ENCODE results near the gene LAMA2.
"Not testable (repeated sequence)": the region's sequence is repeated elsewhere in the genome, so short reads cannot be mapped to it uniquely, and the experiment has no call there.

LAMA2 gene

GRCh38 chr6:129146902-129147301, 264.0 kb downstream of the LAMA2 start:
- H3K4me3 ChIP-seq (ENCODE audit: low read depth, low read length), result no peak overlapping the region
- DNase-seq (ENCODE audit: low read depth), result no peak
- TF ChIP-seq, protein P1, sequence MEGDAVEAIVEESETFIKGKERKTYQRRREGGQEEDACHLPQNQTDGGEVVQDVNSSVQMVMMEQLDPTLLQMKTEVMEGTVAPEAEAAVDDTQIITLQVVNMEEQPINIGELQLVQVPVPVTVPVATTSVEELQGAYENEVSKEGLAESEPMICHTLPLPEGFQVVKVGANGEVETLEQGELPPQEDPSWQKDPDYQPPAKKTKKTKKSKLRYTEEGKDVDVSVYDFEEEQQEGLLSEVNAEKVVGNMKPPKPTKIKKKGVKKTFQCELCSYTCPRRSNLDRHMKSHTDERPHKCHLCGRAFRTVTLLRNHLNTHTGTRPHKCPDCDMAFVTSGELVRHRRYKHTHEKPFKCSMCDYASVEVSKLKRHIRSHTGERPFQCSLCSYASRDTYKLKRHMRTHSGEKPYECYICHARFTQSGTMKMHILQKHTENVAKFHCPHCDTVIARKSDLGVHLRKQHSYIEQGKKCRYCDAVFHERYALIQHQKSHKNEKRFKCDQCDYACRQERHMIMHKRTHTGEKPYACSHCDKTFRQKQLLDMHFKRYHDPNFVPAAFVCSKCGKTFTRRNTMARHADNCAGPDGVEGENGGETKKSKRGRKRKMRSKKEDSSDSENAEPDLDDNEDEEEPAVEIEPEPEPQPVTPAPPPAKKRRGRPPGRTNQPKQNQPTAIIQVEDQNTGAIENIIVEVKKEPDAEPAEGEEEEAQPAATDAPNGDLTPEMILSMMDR (conservative IDR thresholded peaks at IDR 0.05; ENCODE audit: low read depth, low read length), result no peak

DNA sequence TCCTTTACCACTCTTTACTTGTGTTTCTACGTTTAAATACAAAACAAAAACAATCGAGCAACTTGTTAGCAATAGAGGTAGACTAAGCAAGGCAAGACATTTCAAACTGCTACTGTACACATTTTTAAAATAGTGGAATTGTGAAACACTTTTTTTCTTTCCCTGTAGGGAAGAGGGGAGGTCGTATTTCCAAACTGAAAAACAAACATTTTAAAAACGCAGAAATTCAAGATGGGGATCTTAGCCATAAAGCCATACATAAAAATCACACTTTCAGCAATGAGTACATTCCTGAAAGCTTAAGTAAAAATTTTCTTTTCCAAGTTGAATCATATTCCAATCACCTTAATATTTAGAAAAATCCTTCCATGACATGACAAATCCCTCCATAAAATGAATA, 267.6 kb downstream of the LAMA2 start:
- no peak for DNase-seq (ENCODE audit: low read depth)
- H3K4me3 ChIP-seq (ENCODE audit: low read depth, low read length), result no peak overlapping the region
- TF ChIP-seq, protein P1 (conservative IDR thresholded peaks at IDR 0.05; ENCODE audit: low read depth, low read length), result no peak

GRCh38 chr6:129153257-129153656, 270.3 kb downstream of the LAMA2 start:
- TF ChIP-seq, protein P1 (conservative IDR thresholded peaks at IDR 0.05; ENCODE audit: low read depth, low read length), result no peak
- DNase-seq (ENCODE audit: low read depth), result no peak
- no peak overlapping the region for H3K4me3 ChIP-seq (ENCODE audit: low read depth, low read length)

GRCh38 chr6:129159242-129159641, 276.3 kb downstream of the LAMA2 start:
- DNase-seq (ENCODE audit: low read depth); H3K4me3 ChIP-seq (ENCODE audit: low read depth, low read length): not testable (repeated sequence)

DNA sequence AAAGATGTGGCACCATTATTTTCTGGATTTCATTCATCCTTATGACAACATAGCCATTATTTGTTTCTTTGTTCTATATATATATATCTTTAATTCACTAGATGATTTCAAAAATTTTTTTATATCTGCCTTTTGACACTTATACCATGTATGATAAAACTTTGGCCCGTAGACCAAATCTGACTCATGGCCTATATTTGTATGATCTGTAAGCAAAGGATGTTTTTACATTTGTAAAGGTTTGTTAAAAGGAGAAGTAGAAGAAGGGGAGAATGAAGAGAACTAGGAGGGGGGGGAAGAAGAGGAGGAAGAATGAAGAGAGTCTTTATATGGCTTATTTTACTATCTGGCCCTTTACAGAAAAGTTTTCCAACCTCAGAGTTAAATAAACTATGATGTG, 279.7 kb downstream of the LAMA2 start:
- TF ChIP-seq, protein P1 (conservative IDR thresholded peaks at IDR 0.05; ENCODE audit: low read depth, low read length), result no peak
- DNase-seq (ENCODE audit: low read depth), result no peak

GRCh38 chr6:129163551-129163950, 280.6 kb downstream of the LAMA2 start:
- no peak for DNase-seq (ENCODE audit: low read depth)
- H3K4me3 ChIP-seq (ENCODE audit: low read depth, low read length), result no peak overlapping the region
- TF ChIP-seq, protein P1 (conservative IDR thresholded peaks at IDR 0.05; ENCODE audit: low read depth, low read length), result no peak

More for the DNA sequence above, 279.7 kb downstream of the LAMA2 start:
- H3K4me3 ChIP-seq (ENCODE audit: low read depth, low read length), result no peak overlapping the region

DNA sequence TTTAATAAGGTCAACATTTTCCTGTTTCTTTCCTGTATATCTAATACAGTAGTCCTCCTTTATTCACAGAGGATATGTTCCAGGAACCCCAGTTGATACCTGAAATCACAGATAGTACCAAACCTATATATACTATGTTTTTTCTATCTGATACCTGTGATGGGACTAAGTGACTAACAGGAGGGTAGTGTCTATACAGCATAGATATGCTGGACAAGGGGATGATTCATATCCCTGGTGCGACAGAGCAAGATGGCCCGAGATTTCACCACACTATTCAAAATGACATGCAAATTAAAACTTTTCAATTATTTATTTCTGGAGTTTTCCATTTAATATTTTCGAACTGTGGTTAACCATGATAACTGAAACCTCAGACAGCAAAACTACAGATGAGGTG, 281.1 kb downstream of the LAMA2 start:
- TF ChIP-seq, protein P1 (conservative IDR thresholded peaks at IDR 0.05; ENCODE audit: low read depth, low read length), result no peak
- H3K4me3 ChIP-seq (ENCODE audit: low read depth, low read length), result no peak overlapping the region
- no peak for DNase-seq (ENCODE audit: low read depth)

- H3K4me3 ChIP-seq (ENCODE audit: low read depth, low read length); DNase-seq (ENCODE audit: low read depth): not testable (repeated sequence)
Measured at GRCh38 chr6:129172279-129172995, 289.5 kb downstream of the LAMA2 start.

All from choroid plexus epithelial cell (primary cell).